GM23248 (cell line): ENCODE measurements around the gene HOXB6.

ENCODE experiments used
- EZH2 ChIP-seq: fragments of 200-600 bp; sonication (generic); IDR thresholded peaks from 2 replicates; pipeline ENCODE4 v1.6.1; 2018; ENCODE audit warnings: antibody characterized with exemption, mild to moderate bottlenecking; ENCODE audit not compliant: insufficient read depth, poor library complexity, severe bottlenecking
- EZH2phosphoT487 ChIP-seq: fragments of 200-600 bp; sonication (generic); IDR thresholded peaks from 2 replicates; pipeline ENCODE4 v1.6.1; 2018; ENCODE audit warnings: antibody characterized with exemption, moderate library complexity, mild to moderate bottlenecking, low read depth; ENCODE audit not compliant: insufficient read depth

- TF ChIP-seq EZH2 (no peak), EZH2phosphoT487 (no peak)
Observed at GRCh38 chr17:48562934-48563333, 41.9 kb downstream of the HOXB6 start.
